ENCODE data around the gene CTNND2. TPM values are rescaled to one million over a fixed set of nuclear protein-coding genes. Genes with fewer than 3 reads are reported as not detected.

Gene CTNND2
- total RNA-seq, 1 donor from 2014 or later, result 5.4 TPM

DNA sequence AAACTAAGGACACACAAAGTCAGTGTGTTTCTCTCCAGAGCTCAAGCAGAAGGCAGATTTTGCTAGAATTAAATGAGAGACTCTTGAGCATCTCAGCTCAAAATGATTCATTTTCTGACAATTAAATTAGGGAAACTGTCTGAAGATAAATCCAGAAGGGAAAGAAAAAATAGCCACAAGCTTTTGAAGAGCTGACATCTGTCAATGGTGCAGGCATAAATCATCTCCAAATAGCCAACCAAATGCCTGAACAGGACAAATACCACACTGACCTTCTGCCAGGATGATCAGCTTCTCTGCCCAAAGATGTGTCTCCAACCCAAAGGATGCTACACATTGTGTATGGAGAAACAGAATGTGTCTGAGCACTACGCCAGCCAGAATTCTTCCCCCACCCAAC, 199.3 kb downstream of the CTNND2 start:
- intact Hi-C loops (cut with micrococcal nuclease), result no loop called here
- ATAC-seq (no peak), DNase-seq (no peak)

DNA sequence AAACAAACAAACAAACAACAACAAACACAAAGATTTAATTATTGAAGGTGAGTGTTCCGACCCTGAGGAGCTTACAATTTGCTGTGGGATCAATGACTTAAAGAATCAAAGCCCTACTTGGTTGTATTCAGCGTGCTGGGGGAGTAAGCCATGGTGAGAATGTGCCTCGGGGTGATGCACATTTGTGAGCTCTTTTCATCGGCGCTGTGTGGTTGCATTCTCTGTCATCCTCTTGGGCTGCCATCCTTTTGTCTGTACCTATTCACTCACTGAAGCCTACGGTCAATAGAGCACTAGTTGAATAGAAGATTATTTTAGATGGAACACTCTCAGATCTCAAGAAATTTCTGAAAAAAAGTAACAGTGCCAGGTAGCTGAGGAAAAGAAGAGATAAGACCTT, 203.9 kb downstream of the CTNND2 start:
- no peak for DNase-seq
- no peak for ATAC-seq
- intact Hi-C loops (cut with micrococcal nuclease), result no loop called here

DNA sequence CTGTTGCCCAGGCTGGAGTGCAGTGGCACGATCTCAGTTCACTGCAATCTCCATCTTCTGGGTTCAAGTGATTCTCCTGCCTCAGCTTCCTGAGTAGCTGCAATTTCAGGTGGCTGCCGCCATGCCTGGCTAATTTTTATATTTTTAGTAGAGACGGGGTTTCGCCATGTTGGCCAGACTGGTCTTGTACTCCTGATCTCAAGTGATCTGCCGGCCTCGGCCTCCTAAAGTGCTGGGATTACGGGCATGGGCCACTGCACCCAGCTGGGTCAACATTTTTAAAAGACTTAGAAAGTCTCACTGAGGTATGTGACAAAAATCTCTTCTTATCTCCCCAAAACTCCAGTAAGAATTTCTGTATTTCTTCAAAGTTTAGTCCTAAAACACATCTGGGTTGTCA, 211.6 kb downstream of the CTNND2 start:
- DNase-seq (no peak), ATAC-seq (no peak)
- intact Hi-C loops (cut with micrococcal nuclease), result no loop called here

DNA sequence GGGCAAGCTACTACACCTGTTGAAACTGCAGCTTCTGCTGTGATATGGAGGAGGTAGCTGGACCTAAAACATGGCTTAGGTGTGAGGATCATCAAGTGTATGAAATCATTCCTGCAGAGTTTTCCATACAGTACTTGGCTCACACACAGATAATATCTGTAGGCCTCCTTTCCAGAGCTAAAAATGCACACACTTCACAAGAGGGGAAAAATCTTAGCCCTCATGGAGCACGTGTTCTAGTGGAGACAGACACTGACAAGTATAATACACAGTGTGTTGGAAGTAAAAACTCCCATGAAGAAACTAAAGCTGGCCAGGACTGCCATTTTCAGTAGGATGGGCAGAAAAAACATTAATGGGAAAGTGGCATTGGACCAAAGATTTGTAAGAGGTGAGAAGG, 216.7 kb downstream of the CTNND2 start:
- intact Hi-C loops (cut with micrococcal nuclease), result no loop called here
- DNase-seq, result no peak
- peak; percentile 54 for ATAC-seq

DNA sequence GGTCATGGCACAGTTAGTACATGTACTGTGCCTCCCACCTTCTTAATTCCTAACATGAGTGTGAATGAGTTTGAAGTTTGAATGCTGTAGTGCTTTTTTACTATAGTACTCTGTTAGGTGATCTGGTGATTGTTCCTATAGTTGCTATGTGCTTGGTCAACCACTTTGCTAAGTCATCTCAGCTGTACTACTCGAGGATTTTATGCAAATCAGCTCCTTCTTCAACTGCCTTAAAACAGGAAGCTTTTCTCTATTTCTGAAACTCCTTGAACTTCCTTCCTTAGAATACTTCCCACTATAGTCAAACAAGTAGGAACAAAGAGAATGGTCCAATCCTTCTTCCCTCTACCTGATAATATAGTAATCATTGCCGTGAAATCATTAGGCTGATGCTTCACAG, 219.6 kb downstream of the CTNND2 start:
- ATAC-seq, result no peak
- intact Hi-C loops (cut with micrococcal nuclease), result no loop called here
- DNase-seq, result no peak

DNA sequence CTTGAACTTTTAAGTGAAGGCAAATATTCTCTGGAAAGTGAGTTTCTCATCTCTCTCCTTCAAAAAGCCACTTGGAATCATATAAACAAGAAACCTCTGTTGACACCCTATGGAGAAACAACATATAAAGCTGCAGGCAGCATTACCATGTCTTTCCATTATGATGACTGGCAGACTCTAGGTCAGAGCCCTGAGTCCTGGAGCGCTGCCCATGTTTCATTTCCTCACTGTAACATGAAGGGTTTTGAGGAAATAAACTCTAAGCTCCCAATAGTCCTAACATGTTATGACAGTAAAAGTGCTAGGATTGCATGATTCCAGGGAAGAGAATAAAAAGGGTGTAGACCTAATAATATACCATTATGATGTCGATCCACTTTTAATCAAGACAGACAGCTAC, 220.6 kb downstream of the CTNND2 start:
- intact Hi-C loops (cut with micrococcal nuclease), result no loop called here
- ATAC-seq, result peak; percentile 47
- DNase-seq, result peak; percentile 39

DNA sequence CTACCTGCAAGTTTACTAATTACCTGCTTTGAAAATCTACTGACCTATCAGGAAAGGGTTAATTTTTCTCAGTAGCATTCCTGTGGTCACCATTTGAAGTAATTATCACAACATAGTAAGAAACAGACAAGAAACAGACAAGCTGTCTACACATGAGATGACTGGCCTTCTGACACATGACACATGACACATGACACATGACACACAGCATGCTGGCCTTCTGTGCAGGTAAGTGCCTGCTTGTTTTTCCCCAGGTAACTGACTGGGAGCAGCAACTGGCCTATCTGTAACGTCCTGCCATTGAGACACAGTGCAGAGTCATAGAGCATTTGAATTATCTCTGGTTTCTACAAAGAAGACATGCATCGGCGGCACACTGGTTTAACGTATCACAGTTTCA, 222.4 kb downstream of the CTNND2 start:
- intact Hi-C loops (cut with micrococcal nuclease), result no loop called here
- ATAC-seq (no peak), DNase-seq (no peak)

DNA sequence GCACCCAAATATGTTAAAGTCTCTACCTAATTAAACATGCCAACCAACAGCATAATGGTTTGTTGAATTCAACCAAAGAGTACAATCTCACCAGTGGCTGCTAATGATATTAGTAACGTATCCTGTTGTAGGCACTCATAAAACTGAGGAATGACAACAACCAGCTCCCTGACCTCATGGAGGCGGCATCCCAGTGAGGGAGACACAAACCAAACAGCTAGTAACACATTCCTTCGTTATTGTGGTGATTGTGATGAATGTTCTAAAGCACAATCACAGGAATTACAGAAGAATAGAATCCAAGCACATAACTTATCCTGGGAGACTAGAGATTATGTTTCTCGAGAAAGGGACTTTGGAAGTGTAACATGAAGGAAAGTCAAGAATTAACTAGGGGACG, 224.6 kb downstream of the CTNND2 start:
- ATAC-seq (no peak), DNase-seq (no peak)
- intact Hi-C loops (cut with micrococcal nuclease), result no loop called here

DNA sequence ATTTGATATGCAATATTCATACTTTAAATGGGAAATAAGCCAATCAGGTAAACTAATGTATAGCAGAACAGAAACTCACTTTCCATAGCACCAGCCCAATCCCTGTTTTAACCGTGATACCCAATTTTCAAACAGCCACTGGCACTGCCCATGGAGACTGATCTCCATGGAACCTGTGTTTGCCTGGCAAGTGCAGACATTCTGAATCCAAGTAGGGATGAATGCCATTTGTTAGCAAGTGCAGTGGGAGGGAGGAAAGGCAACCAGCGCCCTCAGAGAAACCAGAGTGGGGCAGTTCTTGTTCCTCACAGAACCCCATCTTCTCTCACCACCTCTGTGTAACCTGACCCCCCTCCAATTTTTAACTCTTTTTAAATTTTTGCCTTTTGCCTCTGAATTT, 229.1 kb downstream of the CTNND2 start:
- DNase-seq (no peak), ATAC-seq (no peak)
- intact Hi-C loops (cut with micrococcal nuclease), result no loop called here

DNA sequence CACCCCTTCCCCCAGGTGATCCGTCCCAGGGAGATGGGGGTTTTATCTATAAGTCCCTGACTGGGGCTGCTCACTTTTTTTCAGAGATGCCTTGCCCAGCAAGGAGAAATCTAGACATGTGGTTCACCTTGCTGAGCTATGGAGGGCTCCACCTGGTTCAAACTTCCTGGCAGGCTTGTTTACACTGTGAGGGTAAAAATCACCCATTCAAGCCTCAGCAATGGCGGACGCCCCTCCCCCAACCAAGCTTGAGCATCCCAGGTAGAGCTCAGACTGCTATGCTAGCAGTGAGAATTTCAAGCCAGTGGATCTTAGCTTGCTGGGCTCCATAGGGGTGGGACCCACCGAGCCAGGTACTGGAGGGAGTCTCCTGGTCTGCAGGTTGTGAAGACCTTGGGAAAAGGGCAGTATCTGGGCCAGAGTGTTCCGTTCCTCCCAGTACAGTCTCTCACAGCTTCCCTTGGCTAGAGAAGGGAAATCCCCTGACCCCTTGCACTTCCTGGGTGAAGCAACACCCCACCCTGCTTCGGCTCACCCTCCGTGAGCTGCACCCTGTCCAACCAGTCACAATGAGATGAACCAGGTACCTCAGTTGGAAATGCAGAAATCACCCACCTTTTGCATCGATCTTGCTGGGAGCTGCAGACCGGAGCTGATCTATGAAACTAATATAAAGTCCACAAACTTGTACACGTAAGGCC, 231.7 kb downstream of the CTNND2 start:
- DNase-seq (no peak), ATAC-seq (no peak)
- intact Hi-C loops (cut with micrococcal nuclease), result no loop called here

DNA sequence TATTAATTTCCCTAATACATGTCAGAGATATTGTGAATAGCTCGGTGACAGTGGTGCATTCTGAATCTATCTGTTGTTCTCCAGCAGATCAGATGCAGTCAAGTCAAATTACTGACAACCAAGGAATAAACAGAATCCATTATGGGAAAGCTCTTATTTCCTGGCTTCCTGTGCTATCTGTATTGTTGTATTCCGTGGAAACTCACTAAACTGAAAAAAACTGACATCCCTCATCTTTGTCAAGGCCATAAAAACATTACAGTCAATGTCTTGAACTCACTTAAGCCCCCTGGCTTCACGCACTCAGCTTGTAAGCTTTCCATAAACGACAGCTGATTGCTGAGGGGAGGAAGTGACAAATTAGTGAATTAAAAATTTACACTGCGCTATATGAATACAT, 245.9 kb downstream of the CTNND2 start:
- intact Hi-C loops (cut with micrococcal nuclease), result no loop called here
- no peak for ATAC-seq
- no peak for DNase-seq

DNA sequence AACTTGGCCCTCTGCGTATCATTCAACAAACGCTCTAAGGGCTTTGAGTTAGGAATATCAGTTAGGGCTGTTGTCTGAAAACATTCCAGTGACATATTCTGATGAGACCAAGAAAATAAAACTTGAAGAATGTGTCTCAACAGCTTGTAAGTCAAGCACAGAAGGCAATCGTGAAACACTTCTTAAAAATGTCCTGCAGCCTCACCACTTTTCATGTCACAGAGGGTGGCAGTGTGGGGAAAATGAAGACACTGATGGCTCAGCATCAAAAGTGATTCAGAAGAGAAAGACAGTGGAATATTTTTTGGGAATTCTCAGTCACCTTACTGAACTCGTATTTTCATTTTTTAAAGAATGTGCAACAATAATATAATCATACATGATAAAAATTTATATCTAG, 247.3 kb downstream of the CTNND2 start:
- ATAC-seq (no peak), DNase-seq (no peak)
- intact Hi-C loops (cut with micrococcal nuclease), result no loop called here

DNA sequence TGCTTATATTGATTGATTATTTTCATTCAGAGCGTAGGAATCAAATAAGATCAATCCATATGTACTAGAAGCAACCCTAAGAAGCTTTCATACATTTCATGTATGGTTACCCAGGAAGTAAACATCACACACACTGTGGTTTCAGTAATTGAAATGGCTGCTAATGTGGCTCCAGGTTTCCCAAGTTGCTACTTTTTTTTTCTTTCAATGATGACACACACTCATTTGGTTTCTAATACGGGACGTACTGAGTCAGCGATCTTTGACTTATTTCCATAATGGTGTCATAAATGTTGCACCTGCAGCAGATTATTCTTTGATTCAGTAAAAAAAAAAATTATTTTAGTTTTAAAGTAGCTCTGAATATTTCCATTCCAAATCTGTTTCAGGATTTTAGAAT, 248.6 kb downstream of the CTNND2 start:
- intact Hi-C loops (cut with micrococcal nuclease), result no loop called here
- ATAC-seq (no peak), DNase-seq (no peak)

DNA sequence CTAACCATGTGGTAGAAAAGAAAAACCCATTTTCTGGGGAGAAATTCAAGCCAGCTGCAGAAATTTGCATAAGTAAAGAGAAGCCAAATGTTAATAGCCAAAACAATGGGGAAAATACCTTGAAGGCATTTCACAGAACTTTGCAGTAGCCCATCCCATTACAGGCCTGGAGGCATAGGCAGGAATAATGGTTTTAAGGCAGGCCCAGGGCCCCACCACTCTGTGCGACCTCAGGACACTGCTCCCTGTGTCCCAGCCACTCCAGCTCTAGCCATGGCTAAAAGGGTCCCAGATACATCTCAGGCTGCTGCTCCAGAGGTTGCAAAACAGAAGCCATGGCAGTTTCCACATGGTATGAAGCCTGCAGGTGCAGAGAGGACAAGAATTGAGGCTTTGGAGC, 253.3 kb downstream of the CTNND2 start:
- DNase-seq, result no peak
- ATAC-seq, result no peak
- intact Hi-C loops (cut with micrococcal nuclease), result no loop called here

DNA sequence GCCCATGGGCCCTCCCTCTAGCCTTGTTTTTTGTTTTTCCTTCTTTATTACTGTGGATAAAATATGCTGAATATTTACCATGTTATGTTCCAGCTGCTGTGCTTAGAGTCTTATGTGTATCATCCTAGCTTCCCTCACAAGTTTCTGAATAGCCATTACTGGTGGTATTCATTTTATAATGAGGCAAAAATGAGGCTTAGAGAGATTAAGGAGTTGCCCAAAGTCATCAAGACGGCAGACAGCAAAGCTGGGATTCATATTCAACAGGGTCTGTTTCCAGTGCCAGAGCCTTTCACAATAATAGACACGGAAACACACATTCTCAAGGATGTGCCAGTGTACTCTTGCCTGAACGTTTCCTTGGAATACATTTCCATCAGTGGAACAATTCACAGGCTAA, 258.1 kb downstream of the CTNND2 start:
- intact Hi-C loops (cut with micrococcal nuclease), result no loop called here
- ATAC-seq, result no peak

DNA sequence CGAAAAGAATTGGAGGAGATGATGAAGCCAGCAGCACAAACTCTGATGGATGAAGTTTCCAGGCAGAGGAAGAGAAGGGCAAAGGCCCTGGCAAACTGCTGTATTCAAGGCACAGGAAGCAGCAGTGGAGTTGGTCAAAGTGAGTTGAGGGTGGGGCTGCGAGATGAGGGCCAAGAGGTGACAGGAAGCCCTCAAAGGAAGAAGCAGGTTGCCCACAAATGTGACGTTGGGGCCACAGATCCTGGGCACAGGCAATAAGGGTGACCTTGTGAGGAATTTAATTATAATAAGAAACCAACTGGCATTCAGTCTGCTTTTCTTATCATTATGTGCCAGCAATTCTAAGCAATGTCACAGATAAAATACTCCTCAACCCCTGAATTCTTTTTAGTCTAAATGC, 261.8 kb downstream of the CTNND2 start:
- intact Hi-C loops (cut with micrococcal nuclease), result no loop called here
- DNase-seq (no peak), ATAC-seq (no peak)

More for the DNA sequence above, 258.1 kb downstream of the CTNND2 start:
- DNase-seq, result no peak

DNA sequence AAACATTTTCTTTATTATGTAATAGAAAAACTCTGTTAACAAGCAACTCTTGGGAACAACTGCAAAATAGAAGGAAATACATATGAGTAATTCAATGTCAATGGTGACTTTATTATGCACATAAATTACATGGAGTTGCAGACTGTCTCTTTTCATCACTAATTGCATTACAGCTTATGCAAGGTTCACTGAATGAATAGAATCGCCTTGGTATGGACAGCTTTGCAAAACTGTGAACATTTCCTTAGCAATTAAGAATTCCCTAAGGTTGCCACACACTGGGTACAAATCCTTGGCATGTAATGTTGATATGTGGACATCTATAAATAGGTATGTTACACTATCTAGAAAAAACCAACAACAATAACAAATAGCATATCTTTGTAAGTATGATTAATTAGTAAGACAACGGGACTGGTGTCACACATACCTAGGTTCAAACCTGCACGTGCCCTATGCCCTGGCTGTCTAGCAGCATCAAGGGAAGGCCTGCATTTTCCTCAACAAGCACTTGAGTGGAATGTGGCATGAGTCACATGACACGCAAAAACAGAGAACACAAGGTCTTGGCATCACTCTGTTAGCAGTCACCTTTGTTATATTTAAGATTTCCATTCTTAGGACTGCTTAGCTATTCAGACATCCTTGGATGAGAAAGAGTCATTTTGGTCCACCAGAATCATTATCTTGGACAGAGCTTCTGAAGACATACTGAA, 263.9 kb downstream of the CTNND2 start:
- no peak for DNase-seq
- ATAC-seq, result peak; percentile 14
- intact Hi-C loops (cut with micrococcal nuclease), result no loop called here

DNA sequence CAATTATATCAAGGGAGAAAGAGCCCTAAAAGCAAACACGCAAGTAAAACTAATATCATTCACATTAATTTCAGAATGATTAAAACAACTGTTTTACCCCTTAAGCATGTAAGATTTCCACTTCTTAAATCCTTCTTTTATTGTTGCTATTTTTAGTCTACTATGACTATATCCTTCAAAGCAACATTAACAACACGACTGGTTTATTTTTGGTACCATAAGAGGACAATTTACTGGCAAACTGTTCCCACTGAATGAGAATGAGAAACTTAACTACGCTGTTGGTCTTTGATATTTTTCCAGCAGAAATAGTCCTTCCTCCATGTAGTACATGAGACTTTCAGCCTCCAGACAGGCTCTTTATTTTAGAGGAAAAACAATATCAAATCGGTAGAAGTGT, 281.5 kb downstream of the CTNND2 start:
- DNase-seq (no peak), ATAC-seq (peak; percentile 52)
- intact Hi-C loops (cut with micrococcal nuclease), result loop anchor here (10.0 kb wide), 1 partner anchor 358 kb away; no protein-coding TSS in a partner anchor

DNA sequence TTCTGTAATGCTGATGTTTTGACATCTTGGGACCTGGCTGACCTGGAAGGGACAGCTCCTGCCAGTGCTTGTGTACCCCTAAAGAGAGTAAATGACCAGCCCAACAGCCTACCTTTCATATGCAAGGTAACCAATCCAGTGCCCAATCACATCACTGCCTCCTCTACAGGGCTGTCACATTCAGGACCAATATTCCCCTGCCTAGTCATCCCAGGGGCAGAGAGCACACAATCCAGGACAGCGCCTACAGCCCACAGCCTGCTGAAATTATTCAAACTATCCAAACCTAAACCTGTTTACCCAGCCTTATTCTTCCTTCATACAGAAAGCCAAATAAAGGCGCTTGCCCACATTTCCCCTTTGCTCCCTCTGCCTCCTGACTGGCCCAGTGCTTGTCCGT, 284.1 kb downstream of the CTNND2 start:
- intact Hi-C loops (cut with micrococcal nuclease), result loop anchor here (10.0 kb wide), 1 partner anchor 355 kb away; no protein-coding TSS in a partner anchor
- DNase-seq, result no peak
- ATAC-seq, result peak; percentile 19

DNA sequence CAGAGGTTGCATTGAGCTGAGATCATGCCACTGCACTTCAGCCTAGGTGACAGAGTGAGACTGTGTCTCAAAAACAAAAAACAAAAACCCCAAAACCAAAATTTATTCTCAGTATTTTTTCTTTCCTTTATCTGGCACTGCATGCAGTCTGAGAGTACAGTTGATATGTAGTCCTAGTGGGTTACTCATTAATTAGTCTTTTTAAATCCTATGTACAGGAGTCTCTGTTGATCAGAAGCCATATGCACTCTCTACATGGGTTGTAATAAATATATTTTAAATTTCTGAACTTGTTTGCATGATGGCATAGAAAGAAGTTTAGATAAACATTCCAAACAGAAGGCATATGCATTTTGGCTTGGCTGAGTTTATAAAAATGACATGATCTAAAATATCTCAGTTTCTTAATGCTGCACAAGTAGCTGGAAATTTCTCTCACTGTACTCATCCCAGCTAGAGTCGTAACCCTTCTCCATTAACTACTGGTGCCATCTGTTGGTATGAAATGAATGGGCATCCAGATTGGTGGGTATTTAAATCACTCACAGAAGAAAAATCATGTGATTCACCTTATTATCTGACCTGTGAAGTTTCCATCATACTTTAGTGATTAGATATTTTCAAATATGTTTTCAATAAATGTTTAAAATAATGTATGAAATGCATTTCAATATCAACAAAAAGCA, 284.8 kb downstream of the CTNND2 start:
- ATAC-seq, result peak; percentile 76
- no peak for DNase-seq
- intact Hi-C loops (cut with micrococcal nuclease), result loop anchor here (10.0 kb wide), 1 partner anchor 355 kb away; no protein-coding TSS in a partner anchor

Data from left ventricle myocardium superior (tissue), 1 donor.